PC-9 (cell line): ENCODE measurements around the gene TTC7B.

Source experiments
- CTCF ChIP-seq: fragments of 200-600 bp; sonication (generic); conservative IDR thresholded peaks from 2 replicates; pipeline ENCODE4 v1.6.1; 2017; ENCODE audit warnings: mixed run types, antibody characterized with exemption, mild to moderate bottlenecking, moderate library complexity
- EZH2 ChIP-seq: fragments of 200-600 bp; sonication (generic); IDR thresholded peaks from 2 replicates; pipeline ENCODE4 v1.8.0; 2017; ENCODE audit warnings: antibody characterized with exemption, low read depth

GRCh38 chr14:90651976-90652560 lies 164.2 kb downstream of the TTC7B start:
- TF ChIP-seq CTCF, result no peak
- no peak for TF ChIP-seq EZH2
